Fibroblast of skin of scalp (primary cell): ENCODE data around the gene LSAMP.

ENCODE experiments used
- DNase-seq: peaks from one replicate; pipeline ENCODE4 v3.0.0-alpha.2; 2013

Gene LSAMP

GRCh38 chr3:115931581-115931980 is 513.7 kb downstream of the LSAMP start:
- DNase-seq = no peak

DNA sequence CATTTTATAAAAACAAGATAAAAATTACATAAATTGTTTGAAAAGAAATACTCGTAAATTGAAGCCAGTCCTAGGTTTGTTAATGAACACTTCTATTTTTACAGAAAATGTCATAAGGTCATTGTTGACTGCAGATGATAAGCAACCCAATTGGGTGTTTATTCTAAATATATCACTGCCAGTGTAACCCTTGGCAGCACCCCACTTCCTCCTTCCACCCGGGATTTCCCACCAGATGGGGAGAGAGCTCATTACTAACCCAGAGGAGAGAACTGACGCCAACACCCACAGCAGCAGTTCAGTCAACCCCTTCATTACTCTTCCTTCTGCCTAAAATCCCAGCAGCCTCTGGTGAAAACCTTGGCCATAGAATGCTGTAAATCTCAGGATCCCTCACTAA is 514.4 kb downstream of the LSAMP start:
- DNase-seq = no peak

- no peak for DNase-seq
Measured at GRCh38 chr3:115930168-115930567, 515.1 kb downstream of the LSAMP start.

DNA sequence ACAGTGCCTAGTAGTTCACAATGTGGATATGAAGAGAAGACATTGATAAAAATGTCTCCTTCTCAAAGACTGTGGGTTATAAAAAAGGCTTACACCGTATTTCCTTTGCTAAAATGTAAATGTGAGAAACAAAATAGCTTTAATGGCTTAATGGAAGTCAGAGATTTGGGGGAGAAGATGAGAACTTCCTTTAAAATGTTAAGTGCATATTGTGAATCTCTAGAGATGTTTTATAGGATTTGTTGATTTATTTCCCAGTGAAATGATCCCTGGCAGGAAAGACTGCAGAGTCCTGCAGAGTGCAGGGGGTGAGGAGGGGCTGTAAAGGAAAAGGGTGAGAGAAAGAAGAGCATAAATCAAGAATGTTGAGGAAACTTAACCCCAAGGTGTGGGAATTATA is 516.9 kb downstream of the LSAMP start:
- no peak for DNase-seq

DNA sequence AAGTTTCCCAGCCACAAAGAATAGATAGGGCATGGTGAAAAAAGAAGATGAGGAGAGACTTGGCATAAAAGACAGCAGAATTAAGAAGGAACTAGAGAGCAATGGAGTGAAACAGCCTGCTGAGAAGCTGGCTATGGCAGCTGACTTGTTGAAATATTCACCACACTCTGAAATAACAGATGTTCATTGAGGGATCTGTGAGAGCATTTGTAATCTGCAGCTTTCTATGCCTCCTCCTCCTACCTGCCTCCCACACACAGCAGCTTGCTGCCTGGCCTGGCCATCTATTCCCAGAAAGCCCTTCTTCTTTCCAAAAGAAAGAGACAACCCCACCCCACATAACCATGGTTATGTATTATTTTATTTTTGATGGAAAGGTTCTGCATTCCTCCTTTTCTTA is 518.1 kb downstream of the LSAMP start:
- no peak for DNase-seq

DNA sequence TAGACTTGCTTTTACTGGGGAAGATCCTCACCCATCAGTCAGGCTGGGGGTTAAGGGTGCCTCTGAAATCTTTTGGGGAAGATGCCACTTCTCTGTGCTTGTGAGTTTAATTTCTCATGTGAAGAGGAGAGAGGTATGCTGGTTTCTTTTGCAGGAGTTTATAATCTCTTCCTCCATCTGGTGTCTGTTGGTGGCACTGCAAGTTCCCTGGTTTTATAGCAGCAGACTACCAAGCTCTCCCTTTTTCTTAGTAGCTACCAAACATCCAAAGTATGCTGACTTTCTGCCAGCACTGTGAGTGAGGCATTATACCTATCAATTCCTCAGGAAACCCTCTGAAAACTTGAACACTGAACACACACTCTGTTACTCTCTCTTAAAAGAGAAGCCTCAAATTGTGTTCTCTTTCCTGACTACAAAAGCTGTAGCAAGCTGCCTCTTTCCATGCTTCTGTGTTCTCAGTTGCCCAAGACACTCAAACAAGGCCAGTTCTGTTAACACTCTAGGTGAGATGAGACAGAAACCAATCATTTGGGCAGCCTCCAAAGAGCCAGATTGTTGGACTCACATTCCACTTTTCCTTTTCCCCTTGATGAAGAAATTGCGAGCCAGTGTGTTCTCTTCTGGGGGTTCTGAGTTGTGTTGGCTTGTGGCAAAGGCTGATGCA is 522.5 kb downstream of the LSAMP start:
- DNase-seq = peak; percentile 36

GRCh38 chr3:115921711-115922110 is 523.6 kb downstream of the LSAMP start:
- no peak for DNase-seq

DNA sequence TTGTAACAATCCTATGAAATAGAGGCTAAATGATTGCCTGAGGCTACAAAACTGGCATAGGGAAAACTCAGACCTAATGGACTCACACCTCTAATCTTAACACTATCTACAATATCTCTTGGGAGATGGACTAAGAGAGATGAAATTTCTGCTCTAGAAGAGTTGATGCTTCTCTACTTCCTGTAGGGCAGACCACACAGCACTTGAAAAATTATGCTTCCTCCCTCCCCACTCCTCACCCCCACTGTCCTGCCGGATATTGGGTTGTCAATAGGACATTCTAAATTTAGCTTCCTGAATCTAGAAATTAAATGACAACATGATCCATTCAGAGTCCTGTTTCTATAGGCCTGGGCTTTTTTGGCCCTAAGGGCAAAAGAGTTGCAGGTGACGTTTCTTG is 526.4 kb downstream of the LSAMP start:
- no peak for DNase-seq

DNA sequence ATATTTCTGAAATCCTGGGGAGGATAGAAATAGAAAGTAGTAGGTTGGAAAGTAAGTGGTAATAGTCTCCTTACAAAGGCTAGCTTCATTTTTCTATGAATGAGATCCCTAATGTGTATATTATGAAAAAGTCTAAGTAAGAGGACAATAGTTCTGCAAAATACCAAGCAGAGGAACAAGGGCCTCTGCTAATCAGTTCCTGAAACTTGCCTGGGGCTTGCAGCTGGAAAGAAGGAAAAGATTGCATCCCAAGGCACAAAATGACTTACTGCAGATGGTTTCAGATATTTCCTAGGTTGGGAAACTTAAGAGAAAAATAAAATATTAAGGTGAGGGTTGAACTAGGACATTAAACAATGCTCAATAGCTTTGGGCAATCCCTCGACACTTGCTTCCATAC is 528.4 kb downstream of the LSAMP start:
- no peak for DNase-seq

DNA sequence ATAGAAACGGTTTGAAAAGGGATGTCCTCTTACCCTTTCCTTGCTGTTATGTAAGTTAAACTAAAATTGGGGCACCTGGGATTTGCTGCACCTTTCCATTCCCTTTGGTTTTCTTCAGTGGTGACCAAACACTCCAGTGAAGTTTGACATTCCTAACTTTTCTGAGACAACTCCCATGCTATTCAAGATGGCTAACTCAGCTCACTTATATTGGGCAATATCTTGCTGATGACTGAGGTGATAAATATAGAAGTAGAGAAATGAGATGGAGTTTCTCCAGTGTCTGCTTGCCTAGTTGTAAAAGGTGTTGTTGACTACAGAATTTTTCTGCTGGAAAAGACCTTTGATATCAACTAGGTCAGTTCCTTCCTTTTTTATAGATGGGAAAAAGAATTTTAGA is 530.2 kb downstream of the LSAMP start:
- no peak for DNase-seq

DNA sequence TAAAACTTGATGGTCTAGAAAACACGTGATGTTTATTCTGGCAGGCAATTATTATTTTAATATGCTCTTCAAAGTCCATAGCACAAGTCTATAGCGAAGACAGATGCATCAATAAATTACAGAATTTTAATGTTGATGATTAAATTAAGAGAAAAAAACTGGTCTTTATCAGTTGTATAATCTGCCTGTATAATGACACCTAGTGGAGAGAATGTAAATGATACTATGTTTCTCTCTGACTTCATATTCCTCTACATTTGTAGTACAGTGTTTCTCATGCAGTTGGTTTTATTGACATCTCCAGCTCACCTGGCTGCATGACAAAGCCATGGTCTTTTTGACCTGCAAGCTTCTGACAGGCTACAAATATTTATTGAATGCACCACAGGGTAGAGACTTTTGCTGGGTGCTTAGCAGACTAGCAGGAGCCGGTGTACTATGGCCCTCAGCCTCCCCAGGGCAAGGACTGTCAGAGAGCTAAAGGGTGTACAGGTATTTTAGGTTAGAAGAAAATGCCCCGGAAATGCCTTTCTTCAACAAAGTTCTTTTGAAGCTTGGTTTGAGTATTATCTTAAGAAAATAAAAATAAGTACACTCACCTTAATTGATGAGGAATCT is 532.1 kb downstream of the LSAMP start:
- peak; percentile 3 for DNase-seq

- DNase-seq = no peak
Measured at GRCh38 chr3:115912372-115912771, 532.9 kb downstream of the LSAMP start.

DNA sequence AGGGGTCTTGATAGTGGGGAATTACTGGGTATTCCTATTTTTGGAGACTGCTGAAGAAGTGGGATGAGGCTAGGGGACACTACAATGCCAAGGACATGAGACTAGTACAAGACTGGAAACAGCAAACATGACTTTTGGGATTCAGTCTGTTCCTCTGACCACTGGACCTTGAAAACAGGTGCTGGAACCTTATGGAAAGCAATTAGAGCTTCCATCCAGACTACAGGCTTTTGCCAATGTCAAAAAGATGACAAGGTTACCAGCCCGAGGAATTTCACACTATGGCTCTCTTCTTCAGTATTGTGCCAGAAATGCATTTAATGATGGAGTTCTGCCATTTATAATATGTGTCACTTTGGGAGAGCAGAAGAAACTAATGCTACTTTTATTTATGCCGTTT is 539.4 kb downstream of the LSAMP start:
- DNase-seq = no peak

GRCh38 chr3:115903843-115904242 is 541.4 kb downstream of the LSAMP start:
- DNase-seq = peak; percentile 51

DNA sequence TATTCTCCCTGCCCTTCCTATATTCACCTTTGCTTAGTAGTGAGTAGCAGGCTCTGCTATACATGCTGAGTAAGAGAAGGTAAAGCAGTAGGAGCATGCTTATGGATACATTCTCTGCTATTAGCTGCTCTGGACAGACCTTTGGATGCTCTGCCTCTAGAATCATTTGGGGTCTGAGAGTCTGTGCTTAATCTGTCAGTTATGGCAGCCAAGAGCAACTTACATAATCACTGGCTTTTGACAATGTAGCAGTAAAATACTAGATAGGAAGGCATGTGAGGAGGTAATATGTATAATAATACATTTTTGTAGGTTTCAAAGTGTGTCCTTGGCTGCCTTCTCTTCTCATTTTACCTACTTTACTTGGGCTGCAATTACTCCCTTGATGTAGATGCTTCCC is 544.3 kb downstream of the LSAMP start:
- no peak for DNase-seq

- DNase-seq = no peak
Measured at GRCh38 chr3:115899535-115899934, 545.8 kb downstream of the LSAMP start.

DNA sequence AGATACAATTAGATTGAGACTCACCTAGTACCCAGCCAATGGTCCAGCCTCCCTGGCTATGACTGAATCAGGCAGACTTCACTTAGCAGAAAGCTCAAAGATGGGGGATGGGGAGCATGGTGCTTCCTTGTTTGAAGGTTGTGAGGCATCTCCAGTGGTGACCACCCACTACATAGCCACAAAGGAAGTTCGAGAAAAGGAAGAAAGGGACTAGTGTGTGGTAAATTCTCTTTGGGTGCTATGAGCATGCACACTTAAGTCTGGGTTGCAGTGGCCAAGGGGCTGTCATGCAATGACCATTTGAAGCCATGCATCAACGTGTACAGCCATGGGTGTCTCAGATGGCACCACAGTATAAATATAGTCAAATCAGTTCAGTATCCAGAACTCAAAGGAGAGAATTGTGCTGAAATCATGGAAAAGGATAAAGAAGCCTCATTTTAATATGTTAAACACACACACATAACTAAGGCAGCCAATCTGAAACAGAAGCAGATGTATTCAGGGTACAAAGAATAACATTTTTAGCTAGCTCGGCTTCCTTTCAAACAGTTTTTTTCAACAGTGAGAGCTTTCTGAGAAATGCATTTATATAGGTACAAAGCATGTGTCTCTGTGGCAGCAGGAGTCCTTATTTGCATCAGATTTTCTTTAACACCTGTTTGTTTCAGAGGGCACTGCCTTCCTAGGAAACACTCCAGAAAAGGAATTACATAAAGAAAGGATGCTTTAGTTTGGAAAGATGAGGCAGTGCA is 546.5 kb downstream of the LSAMP start:
- no peak for DNase-seq

DNA sequence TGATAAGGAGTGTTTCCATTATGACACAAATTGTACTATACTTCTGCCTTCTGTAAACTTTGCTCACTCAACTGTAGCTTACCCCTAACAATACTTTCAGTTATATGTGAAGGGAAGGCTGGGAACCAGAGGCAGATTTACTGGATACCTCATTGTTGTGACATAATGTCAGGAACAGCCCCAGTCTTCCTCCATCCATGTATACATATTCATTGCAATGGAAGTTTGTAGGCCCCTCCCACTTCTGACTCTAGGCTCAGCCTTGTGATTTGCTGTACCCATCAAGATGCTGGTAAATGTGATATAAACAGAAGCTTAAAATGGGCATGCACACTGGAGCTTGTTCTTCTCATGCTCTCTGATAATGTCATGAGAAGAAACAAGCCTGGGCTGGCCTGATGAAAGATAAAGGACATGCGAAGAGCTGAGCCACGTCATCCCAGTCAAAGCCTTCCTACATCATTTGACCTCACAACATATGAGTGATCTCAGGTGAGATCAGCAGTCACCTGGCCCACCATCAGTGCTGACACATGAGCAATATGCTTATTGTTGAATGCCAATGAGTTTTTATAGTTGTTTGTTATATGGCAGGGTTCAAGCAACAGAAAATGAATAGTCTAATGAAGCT is 554.2 kb downstream of the LSAMP start:
- DNase-seq = no peak

DNA sequence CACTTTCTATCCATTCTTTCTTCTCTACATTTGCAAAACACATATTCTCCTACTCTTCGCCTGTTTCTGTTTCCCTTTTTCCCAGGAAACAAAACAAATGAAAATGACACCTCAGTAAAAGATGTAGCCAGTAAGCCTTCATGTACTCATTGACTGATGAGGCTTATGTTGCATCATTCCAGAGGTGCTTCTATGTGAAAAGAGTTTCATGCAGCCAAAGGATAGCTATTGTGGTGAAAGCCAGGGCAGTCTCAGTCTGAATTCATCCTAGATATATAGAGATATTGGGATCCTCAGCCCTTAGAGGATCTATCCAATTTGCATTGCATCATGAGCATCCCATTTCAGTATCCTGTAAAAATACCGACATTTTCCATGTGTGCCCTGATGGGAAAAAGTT is 554.7 kb downstream of the LSAMP start:
- no peak for DNase-seq

DNA sequence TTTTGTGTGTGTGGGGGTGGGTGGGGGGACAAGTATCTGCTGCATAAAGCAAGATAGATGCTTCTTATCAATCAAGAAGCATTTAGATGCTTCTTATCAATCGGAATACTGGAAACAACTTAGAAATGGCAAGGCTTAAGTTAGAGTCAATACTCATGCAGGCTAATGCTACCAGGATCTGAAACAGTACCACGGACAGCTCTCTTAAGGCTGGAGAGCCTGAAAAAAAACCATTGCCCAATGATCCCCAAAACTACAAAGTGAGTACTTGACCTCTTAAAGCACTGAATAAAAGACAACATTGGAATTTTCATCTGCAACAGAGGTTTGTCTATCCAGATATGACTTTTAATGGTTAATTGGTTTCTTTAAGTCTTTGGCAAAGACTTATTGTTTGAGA is 559.7 kb downstream of the LSAMP start:
- peak; percentile 31 for DNase-seq

GRCh38 chr3:115877615-115877899 is 567.7 kb downstream of the LSAMP start:
- no peak for DNase-seq

GRCh38 chr3:115876876-115877614 is 568.2 kb downstream of the LSAMP start:
- DNase-seq = no peak

- no peak for DNase-seq
Measured at GRCh38 chr3:115875460-115875859, 569.8 kb downstream of the LSAMP start.
